Measurements from ENCODE around the gene MRPL12.

- TF ChIP-seq, protein P1, sequence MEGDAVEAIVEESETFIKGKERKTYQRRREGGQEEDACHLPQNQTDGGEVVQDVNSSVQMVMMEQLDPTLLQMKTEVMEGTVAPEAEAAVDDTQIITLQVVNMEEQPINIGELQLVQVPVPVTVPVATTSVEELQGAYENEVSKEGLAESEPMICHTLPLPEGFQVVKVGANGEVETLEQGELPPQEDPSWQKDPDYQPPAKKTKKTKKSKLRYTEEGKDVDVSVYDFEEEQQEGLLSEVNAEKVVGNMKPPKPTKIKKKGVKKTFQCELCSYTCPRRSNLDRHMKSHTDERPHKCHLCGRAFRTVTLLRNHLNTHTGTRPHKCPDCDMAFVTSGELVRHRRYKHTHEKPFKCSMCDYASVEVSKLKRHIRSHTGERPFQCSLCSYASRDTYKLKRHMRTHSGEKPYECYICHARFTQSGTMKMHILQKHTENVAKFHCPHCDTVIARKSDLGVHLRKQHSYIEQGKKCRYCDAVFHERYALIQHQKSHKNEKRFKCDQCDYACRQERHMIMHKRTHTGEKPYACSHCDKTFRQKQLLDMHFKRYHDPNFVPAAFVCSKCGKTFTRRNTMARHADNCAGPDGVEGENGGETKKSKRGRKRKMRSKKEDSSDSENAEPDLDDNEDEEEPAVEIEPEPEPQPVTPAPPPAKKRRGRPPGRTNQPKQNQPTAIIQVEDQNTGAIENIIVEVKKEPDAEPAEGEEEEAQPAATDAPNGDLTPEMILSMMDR (IDR thresholded peaks at IDR 0.05; ENCODE audit: insufficient read depth, low read length), result no peak
- no peak for TF ChIP-seq SPI1 (IDR thresholded peaks at IDR 0.05; ENCODE audit: borderline replicate concordance, low read depth)
Observed at GRCh38 chr17:81662002-81662401, 41.2 kb upstream of the MRPL12 start.

All from HL-60 (cell line).